ENCODE data around the gene VAV3.
"Not testable (repeated sequence)": the region's sequence is repeated elsewhere in the genome, so short reads cannot be mapped to it uniquely, and the experiment has no call there.

The VAV3 gene, protein sequence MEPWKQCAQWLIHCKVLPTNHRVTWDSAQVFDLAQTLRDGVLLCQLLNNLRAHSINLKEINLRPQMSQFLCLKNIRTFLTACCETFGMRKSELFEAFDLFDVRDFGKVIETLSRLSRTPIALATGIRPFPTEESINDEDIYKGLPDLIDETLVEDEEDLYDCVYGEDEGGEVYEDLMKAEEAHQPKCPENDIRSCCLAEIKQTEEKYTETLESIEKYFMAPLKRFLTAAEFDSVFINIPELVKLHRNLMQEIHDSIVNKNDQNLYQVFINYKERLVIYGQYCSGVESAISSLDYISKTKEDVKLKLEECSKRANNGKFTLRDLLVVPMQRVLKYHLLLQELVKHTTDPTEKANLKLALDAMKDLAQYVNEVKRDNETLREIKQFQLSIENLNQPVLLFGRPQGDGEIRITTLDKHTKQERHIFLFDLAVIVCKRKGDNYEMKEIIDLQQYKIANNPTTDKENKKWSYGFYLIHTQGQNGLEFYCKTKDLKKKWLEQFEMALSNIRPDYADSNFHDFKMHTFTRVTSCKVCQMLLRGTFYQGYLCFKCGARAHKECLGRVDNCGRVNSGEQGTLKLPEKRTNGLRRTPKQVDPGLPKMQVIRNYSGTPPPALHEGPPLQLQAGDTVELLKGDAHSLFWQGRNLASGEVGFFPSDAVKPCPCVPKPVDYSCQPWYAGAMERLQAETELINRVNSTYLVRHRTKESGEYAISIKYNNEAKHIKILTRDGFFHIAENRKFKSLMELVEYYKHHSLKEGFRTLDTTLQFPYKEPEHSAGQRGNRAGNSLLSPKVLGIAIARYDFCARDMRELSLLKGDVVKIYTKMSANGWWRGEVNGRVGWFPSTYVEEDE

DNA sequence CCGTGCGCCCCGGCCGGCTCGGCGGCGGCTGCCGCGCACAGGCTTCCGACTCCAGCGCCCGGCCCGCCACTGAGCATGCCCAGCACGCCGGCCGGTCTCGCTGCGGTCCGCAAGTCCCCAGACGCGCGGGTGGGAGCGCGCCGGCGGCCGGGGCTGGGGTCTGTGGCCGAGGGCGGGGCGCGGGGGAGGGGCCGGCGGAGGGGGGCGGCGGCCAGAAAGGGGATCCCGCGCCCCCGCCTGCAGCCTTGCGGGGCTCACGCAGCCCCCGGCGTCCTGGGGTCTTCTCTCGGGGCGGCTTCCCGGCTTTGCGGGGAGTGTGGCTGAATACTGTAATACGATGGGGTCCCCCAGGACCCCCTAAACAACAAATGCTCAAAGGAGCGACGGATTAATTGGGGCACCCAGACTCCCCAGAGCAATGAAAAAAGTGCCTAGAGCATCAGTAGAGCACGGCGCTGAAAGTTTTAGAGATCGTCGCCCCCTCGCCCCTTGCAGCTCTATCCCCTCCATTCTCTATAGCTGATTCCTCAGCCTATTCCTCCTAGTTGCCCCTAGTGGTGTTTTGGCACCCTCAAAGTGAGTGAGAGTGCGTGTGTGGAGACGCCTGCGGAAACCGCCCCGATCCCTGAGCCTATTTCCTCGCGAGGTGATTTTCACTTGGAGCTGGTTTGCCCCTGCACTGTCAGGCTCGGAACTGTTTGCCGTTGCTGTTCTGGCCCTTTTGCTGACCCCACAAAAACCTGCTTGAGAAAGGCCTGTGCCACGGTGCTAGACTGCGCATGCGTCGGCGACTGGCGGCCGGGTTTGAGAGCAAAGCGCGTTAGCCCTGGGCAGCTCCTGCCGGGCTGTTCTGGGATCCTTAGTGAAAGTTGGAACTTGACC, at the start of gene VAV3:
Gene VAV3, minus strand, starts transcription at position 71 of the 882 bp plus-strand sequence. CDS start 311 bp downstream, outside the sequence.
- DNase-seq (ENCODE audit: low read depth in 2 of 2): no peak

DNA sequence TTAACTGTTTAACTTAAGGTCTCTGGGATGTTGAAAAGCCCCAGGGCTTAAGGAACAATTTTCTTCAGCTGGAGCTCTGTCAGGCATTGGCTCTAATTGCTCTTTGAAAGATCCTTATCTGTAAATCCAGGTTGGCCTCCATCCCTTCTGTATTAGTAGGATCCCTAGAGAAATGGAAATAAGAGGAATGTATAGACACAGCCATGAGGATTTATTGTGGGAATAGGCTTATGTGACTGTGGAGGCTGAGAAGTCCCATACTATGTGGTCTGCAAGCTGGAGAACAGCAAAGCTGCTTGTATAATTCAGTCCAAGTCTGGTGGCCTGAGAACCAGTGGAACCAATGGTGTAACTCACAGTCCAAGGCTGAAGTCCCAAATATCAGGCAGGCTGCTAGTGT, 47.6 kb upstream of the VAV3 start:
- no peak for DNase-seq (ENCODE audit: low read depth in 2 of 2)

- no peak for DNase-seq (ENCODE audit: low read depth in 2 of 2)
Measured at GRCh38 chr1:108011295-108011694, 46.3 kb upstream of the VAV3 start.

DNA sequence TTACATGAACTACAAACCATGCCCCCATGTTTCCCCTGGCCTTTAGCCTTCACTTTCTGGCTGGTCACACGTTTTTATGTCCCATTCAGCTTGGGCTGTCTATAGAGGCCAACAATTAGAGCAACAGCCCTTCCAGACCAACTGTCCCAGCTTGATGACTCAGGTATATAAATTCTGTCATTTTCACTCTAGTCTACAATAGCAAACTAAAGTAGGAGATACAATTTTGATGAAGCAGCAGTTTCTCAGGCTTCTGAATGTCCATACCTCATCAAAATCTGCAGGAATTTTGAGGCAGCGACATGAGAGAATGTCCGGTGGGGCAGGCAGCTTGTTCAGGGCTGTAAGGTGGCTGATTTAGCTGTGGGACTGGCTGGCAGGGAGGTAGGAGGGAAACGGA, 45.6 kb upstream of the VAV3 start:
- no peak for DNase-seq (ENCODE audit: low read depth in 2 of 2)

DNA sequence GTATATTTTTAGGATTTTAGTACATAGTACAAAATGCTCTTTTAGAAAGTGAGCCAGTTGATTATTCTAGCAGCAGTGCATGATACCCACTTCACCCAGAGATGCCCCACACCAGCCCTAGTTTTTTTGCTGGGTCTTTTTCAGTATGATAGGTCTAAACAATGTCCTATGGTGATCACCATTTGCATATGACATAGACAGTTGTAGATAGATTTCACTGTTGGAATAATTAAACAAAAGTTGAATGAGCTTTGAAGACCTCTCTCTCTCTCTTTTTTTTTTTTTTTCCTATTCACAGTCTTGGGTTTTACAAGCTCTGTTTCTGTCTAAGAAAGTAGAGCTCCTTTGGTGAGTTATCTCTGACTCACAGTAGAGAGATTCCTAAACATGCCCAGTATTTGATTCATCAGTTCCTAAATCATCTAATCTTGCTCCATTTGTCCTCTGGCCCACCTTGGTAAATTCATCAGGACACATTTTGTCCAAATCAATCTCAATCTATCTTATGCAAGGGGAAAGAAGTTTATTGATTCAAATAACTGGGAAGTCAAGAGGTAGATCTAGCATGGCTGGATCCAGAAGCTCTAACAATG, 44.7 kb upstream of the VAV3 start:
- peak; percentile 31 to 39 for DNase-seq (ENCODE audit: low read depth in 2 of 2)

DNA sequence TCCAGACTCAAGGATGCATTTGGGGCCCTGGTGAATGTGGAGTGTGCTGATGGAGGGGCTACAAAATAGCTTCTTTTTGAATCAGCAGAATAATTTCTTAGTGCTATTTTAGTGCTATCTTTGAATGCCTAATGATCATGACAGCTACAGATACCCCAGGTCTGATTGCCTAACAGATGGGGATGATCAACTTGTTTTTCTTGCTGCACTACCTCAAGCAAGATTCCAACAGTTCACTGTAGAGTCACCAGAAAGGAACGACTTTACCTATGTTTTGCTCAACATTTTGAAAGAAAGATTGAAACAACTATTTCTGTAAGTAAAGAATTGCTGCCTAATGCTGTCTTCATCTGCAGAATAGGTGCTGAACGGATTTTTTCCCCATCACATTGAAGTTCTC, 42.6 kb upstream of the VAV3 start:
- DNase-seq (ENCODE audit: low read depth in 2 of 2): no peak

GRCh38 chr1:108007070-108007469, 42.1 kb upstream of the VAV3 start:
- no peak for DNase-seq (ENCODE audit: low read depth in 2 of 2)

- DNase-seq (ENCODE audit: low read depth in 2 of 2): not testable (repeated sequence)
Measured at GRCh38 chr1:108004919-108005318, 39.9 kb upstream of the VAV3 start.

GRCh38 chr1:108000620-108001111, 35.7 kb upstream of the VAV3 start:
- peak; percentile 69 to 71 for DNase-seq (ENCODE audit: low read depth in 2 of 2)

DNA sequence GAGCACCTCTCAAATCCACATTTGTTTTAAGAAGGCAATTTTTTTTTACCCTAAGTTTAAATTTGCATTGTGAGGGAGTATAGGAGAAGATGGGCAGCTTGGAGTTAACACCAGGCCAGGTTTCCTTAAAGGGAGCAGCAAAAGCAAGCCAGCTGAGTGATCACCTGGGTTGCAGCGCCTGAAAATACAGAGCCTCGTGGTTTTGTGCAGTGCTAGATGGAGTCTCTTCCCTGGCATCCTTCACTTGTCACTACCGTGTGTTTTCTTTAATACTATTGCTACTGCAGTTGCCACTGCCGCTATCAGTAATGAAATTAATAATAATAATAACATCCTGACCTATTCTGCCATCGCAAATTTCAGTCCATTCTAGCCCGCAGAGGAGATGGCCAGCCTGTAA, 35.2 kb upstream of the VAV3 start:
- DNase-seq (ENCODE audit: low read depth in 2 of 2): no peak

DNA sequence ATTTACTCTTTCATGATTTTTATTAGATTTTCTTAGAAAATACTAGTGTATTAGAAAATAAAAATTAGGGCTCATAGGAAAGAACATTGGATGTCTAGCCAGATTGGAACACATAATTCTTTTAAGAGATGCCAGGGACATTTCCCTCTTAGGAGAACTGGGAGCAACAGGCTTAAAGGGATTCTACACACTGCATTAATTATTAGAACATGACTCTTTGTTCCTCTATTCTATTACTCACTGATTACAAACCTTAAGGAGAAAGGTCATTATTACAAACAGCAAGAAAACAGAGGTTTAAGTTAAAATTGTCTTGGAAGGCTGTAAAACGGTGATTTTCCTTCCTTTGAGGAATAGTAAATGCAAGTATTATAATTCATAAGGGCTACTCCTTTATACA, 32.9 kb upstream of the VAV3 start:
- DNase-seq (ENCODE audit: low read depth in 2 of 2): no peak

DNA sequence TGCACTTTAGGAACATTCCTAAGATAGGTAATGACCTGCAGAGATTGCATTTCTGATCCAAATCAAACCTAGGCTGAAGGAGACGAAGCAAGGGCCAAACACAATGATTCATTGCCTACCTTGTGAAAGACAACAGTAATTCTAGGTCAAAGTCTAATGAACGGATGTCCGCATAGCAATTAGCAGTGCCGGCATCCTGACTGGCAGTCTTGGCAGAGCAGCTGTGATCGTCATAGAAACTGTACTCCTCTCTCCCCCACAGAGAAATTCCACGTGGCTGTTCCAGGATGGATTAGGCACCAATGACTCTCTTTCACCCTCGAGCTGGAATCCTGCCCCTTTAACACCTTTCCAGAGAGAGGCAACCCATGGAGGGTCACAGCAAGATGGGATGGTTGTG, 28.9 kb upstream of the VAV3 start:
- DNase-seq (ENCODE audit: low read depth in 2 of 2): no peak

GRCh38 chr1:107992347-107992746, 27.4 kb upstream of the VAV3 start:
- DNase-seq (ENCODE audit: low read depth in 2 of 2): no peak

GRCh38 chr1:107991371-107992066, 26.5 kb upstream of the VAV3 start:
- DNase-seq (ENCODE audit: low read depth in 2 of 2): peak; percentile 33 to 39

- no peak for DNase-seq (ENCODE audit: low read depth in 2 of 2)
Measured at GRCh38 chr1:107990606-107991005, 25.6 kb upstream of the VAV3 start.

- DNase-seq (ENCODE audit: low read depth in 2 of 2): no peak
Measured at GRCh38 chr1:107981277-107981676, 16.3 kb upstream of the VAV3 start.

DNA sequence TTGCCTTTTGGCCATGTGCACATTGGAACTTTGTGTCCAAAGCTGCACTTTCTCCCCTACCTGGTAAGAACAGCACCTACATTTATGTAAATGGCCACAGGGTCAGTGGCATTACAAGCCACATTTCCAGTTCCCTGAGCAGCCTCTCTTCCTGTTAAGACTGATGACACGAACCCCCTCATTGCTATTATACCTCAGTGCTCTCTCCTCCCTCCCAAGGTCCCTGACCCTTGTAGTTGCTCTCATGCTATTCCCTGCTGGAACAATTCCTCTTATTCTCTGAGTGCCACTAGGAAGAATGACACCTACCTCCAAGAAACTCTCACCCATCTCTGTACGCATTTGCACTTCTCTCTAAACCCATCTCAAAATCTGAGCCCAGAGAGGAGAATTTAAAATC, 14.9 kb upstream of the VAV3 start:
- DNase-seq (ENCODE audit: low read depth in 2 of 2): no peak

DNA sequence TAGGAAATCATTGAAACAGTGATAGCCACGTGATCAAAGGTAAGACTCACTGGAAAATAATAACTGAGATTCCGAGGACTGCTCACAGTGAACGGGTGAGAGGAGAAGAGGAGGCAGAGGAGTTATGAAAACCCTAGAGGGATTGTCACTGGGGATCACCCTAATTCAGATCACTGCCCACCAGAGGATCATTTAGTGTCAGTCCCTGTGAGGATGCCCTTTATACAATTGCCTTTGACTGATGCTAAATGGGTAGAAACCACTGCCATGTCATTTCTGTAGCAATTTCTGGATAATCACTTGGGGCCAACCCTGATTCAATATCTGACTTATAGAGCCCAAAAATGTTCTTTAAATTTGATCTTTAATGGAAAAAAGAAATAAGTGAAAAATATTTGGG, 14.1 kb upstream of the VAV3 start:
- DNase-seq (ENCODE audit: low read depth in 2 of 2): no peak

- peak; percentile 51 to 58 for DNase-seq (ENCODE audit: low read depth in 2 of 2)
Measured at GRCh38 chr1:107976836-107977235, 11.9 kb upstream of the VAV3 start.

DNA sequence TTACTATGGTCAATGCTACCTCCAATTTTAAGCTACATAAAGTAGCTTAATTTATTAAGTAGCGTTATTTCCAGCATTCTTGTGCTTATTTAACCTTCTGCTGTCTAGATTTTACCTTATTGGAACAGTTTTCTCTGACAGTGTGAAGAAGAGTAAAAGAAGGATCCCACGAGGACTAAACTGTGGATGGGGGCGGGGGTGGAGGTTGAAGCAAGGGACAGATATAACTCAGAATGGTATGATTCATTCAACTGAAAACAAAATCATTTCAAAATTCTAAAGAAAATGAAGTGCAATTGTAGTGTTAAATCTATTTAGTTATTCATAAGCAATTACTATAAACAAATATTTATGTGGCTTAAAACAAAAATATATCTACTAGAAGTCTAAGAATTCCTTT, 11.5 kb upstream of the VAV3 start:
- no peak for DNase-seq (ENCODE audit: low read depth in 2 of 2)

DNA sequence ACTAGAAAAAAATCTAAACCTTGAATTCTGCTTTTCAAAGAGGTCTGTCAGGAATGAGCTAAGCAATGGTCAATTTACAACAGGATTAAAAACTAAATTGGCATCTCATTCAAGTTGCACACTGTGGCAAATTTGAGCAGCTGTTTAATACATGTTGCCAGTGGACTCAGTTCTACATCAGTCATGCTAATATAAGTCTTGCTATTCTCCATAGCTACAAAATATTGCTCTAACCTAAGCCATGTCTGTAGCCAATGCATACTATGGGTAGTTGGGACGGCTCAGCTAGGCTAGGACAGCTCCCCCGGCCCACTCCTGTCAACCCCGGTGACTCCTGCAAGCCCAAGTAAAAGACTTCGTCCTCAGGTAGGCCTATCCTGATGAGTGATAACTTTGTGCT, 10.9 kb upstream of the VAV3 start:
- DNase-seq (ENCODE audit: low read depth in 2 of 2): no peak

All from fibroblast of skin of left quadriceps (primary cell).